Thyroid gland (tissue), 4 donors: ENCODE data around the gene EIF4A3. TPM values are rescaled to one million over a fixed set of nuclear protein-coding genes. Genes with fewer than 3 reads are reported as not detected.
"Not testable (repeated sequence)": the region's sequence is repeated elsewhere in the genome, so short reads cannot be mapped to it uniquely, and the experiment has no call there.

Experiments used
- DNase-seq, 2 donors: peaks; one replicate each; pipeline ENCODE4 v3.0.0-alpha.2; 2019
- H3K27ac ChIP-seq, 3 donors: fragments of 200-600 bp; sonication (generic); 1 replicate in 2 of 3; 2 replicates in 1 of 3; pipeline ENCODE4 v1.5.1; 2016 to 2019; ENCODE audit warnings: mild to moderate bottlenecking in 1 of 3, moderate library complexity in 1 of 3
- H3K27me3 ChIP-seq: fragments of 200-600 bp; sonication (generic); one replicate; pipeline ENCODE4 v1.5.1; 2019
- H3K36me3 ChIP-seq, 2 donors: fragments of 200-600 bp; sonication (generic); one replicate each; pipeline ENCODE4 v1.5.1; 2016 to 2019
- H3K4me1 ChIP-seq, 2 donors: fragments of 200-600 bp; sonication (generic); one replicate each; pipeline ENCODE4 v1.5.1; 2017 to 2019
- H3K4me3 ChIP-seq, 3 donors: fragments of 200-600 bp; sonication (generic); replicated peaks in 1 of 3; 1 replicate in 2 of 3; 2 replicates in 1 of 3; pipeline ENCODE4 v1.5.1; 2016; ENCODE audit warnings: mild to moderate bottlenecking in 1 of 3
- H3K9me3 ChIP-seq: fragments of 200-600 bp; sonication (generic); one replicate; pipeline ENCODE4 v1.5.1; 2017
- CTCF ChIP-seq, 6 experiments: fragments of 200-600 bp in 3 of 6; fragments of 450-650 bp in 3 of 6; sonication (generic) in 3 of 6; IDR thresholded peaks; one replicate each; pipeline ENCODE4 v1.5.1; 2016 to 2019; ENCODE audit warnings: antibody characterized with exemption in 6 of 6, mild to moderate bottlenecking in 2 of 6, inconsistent platforms in 1 of 6, moderate library complexity in 1 of 6
- POLR2A ChIP-seq, 2 donors: fragments of 450-650 bp; IDR thresholded peaks; one replicate each; pipeline ENCODE4 v1.6.1; 2017; ENCODE audit warnings: antibody characterized with exemption in 2 of 2, mild to moderate bottlenecking in 2 of 2, moderate library complexity in 1 of 2
- whole genome bisulfite sequencing, 2 donors: methylation state at CpG; one replicate each; pipeline ENCODE4 v1.1.5; 2017; 5-methylcytosine and 5-hydroxymethylcytosine counted together
- intact Hi-C: fragments of 100-400 bp; cut with DNase I; formaldehyde crosslinking; loops from one replicate; pipeline ENCODE4 v1.15.1; 2023
- total RNA-seq, 4 donors: library from RNA; depleted of rRNA; stranded (reverse); fragments of >200 nt; gene quantifications; one replicate each; pipeline ENCODE4 v1.2.3, GENCODE V29; 2016

Gene EIF4A3
- total RNA-seq, 4 donors from 2014 or later: 42.9 to 79.8 (median 47.4) TPM

- H3K36me3 ChIP-seq: no peaks in the 10 kb centered on the region
- intact Hi-C loops: no loop called here
- H3K4me3 ChIP-seq: no peak overlapping the region
- 64 to 71% methylated on average over 2 of the region's 2 CpGs for WGBS, 2 donors
- H3K27me3 ChIP-seq: no peaks in the 10 kb centered on the region
- no peaks in the 10 kb centered on the region for H3K9me3 ChIP-seq
- TF ChIP-seq CTCF (IDR thresholded peaks at IDR 0.05): no peak
- TF ChIP-seq POLR2A (IDR thresholded peaks at IDR 0.05): no peak
- no peak for DNase-seq
- no peaks in the 10 kb centered on the region for H3K4me1 ChIP-seq
- H3K27ac ChIP-seq: no peak overlapping the region
Observed at GRCh38 chr17:80158846-80159245, 11.9 kb upstream of the EIF4A3 start.

- H3K27ac ChIP-seq, H3K36me3 ChIP-seq, H3K4me3 ChIP-seq, H3K27me3 ChIP-seq, DNase-seq, H3K4me1 ChIP-seq, intact Hi-C loops, H3K9me3 ChIP-seq: not testable (repeated sequence)
- 44 to 51% methylated on average over 2 of the region's 2 CpGs for WGBS, 2 donors
Observed at GRCh38 chr17:80155600-80155999, 8.7 kb upstream of the EIF4A3 start.

- Histone ChIP-seq H3K4me3 (no peak overlapping the region), H3K9me3 (no peaks in the 10 kb centered on the region), H3K4me1 (peaks cover 0 to 3% of the 10 kb centered on the region in 2 donors), H3K36me3 (no peaks in the 10 kb centered on the region), H3K27me3 (no peaks in the 10 kb centered on the region), H3K27ac (no peak overlapping the region)
- intact Hi-C loops: no loop called here
- TF ChIP-seq CTCF (IDR thresholded peaks at IDR 0.05): no peak
- TF ChIP-seq POLR2A (IDR thresholded peaks at IDR 0.05): no peak
- DNase-seq: no peak
- 71 to 73% methylated on average over 5 of the region's 5 CpGs for WGBS, 2 donors
Observed at GRCh38 chr17:80154166-80154565, 7.2 kb upstream of the EIF4A3 start.

- Histone ChIP-seq H3K36me3 (no peaks in the 10 kb centered on the region), H3K27ac (no peak overlapping the region), H3K4me3 (no peak overlapping the region), H3K4me1 (peaks cover 3 to 6% of the 10 kb centered on the region in 2 donors), H3K27me3 (no peaks in the 10 kb centered on the region), H3K9me3 (no peaks in the 10 kb centered on the region)
- intact Hi-C loops: no loop called here
- no peak for DNase-seq
- TF ChIP-seq POLR2A (IDR thresholded peaks at IDR 0.05) (no peak), CTCF (IDR thresholded peaks at IDR 0.05) (no peak)
- 64 to 72% methylated on average over 3 of the region's 3 CpGs for WGBS, 2 donors
Observed at GRCh38 chr17:80153004-80153403, 6.1 kb upstream of the EIF4A3 start.

GRCh38 chr17:80152081-80152702 is 5.3 kb upstream of the EIF4A3 start:
- no peaks in the 10 kb centered on the region for H3K27me3 ChIP-seq
- no peak for DNase-seq
- TF ChIP-seq POLR2A (IDR thresholded peaks at IDR 0.05): no peak
- no peak for TF ChIP-seq CTCF (IDR thresholded peaks at IDR 0.05)
- 78 to 79% methylated on average over 11 of the region's 11 CpGs for WGBS, 2 donors
- no peaks in the 10 kb centered on the region for H3K36me3 ChIP-seq
- H3K4me1 ChIP-seq: peaks cover 5 to 7% of the 10 kb centered on the region in 2 donors
- H3K27ac ChIP-seq: no peak overlapping the region
- intact Hi-C loops: no loop called here
- no peak overlapping the region for H3K4me3 ChIP-seq
- H3K9me3 ChIP-seq: no peaks in the 10 kb centered on the region
